Gastrocnemius medialis (tissue), 4 donors: ENCODE data around the gene RAB12. TPM values are rescaled to one million over a fixed set of nuclear protein-coding genes. Genes with fewer than 3 reads are reported as not detected.

Experiments used
- ATAC-seq, 2 donors: fragments of 150-250 bp; one replicate each; pipeline ENCODE4 v1.9.1; 2016
- DNase-seq, 2 donors: peaks; one replicate each; pipeline ENCODE4 v3.0.0-alpha.2; 2019
- H3K27ac ChIP-seq, 4 donors: fragments of 200-600 bp; sonication (generic); 1 replicate in 1 of 4; 2 replicates in 3 of 4; pipeline ENCODE4 v1.5.1; 2016 to 2018; ENCODE audit warnings: mild to moderate bottlenecking in 2 of 4, moderate library complexity in 1 of 4
- H3K27me3 ChIP-seq, 3 donors: fragments of 200-600 bp; sonication (generic) in 2 of 3; 1 replicate in 1 of 3; 2 replicates in 2 of 3; pipeline versions ENCODE4 v1.5.1 to v1.6.0; 2016 to 2019; ENCODE audit warnings: mild to moderate bottlenecking in 1 of 3, moderate library complexity in 1 of 3
- H3K36me3 ChIP-seq, 2 donors: fragments of 200-600 bp; sonication (generic) in 1 of 2; one replicate each; pipeline ENCODE4 v1.5.1; 2017 to 2018
- H3K4me1 ChIP-seq, 2 donors: fragments of 200-600 bp; sonication (generic) in 1 of 2; one replicate each; pipeline ENCODE4 v1.5.1; 2016 to 2017; ENCODE audit warnings: mild to moderate bottlenecking in 2 of 2
- H3K4me3 ChIP-seq, 4 donors: fragments of 200-600 bp; sonication (generic) in 3 of 4; 1 replicate in 1 of 4; 2 replicates in 3 of 4; pipeline ENCODE4 v1.5.1; 2016 to 2019; ENCODE audit warnings: mild to moderate bottlenecking in 2 of 4
- H3K9me3 ChIP-seq, 3 donors: fragments of 200-600 bp; sonication (generic) in 2 of 3; 1 replicate in 1 of 3; 2 replicates in 2 of 3; pipeline ENCODE4 v1.5.1; 2016 to 2019
- POLR2A ChIP-seq, 2 donors: fragments of 450-650 bp; IDR thresholded peaks; one replicate each; pipeline ENCODE4 v1.6.1; 2017; ENCODE audit warnings: antibody characterized with exemption in 2 of 2, mild to moderate bottlenecking in 2 of 2, moderate library complexity in 2 of 2
- in situ Hi-C, 4 donors: fragments of 200-750 bp; cut with MboI; loops; one replicate each; pipeline versions ENCODE4 v1.15.0 to v1.8.0; 2017; ENCODE audit warnings: low sequenced_read_pairs in 4 of 4
- intact Hi-C: fragments of 100-400 bp; cut with DNase I; formaldehyde crosslinking; loops from one replicate; pipeline ENCODE4 v1.15.1; 2023; ENCODE audit warnings: low total_unique reads
- total RNA-seq, 4 donors: library from RNA; depleted of rRNA; stranded (reverse); fragments of >200 nt; gene quantifications; one replicate each; pipeline versions ENCODE4 v1.1.0 to v1.2.3, GENCODE V29; 2016
- TF ChIP-seq, protein P1 (sequence below), 5 experiments: fragments of 450-650 bp in 3 of 5; fragments of 200-600 bp in 2 of 5; sonication (generic) in 2 of 5; IDR thresholded peaks in 4 of 5; conservative IDR thresholded peaks in 1 of 5; 1 replicate in 4 of 5; 2 replicates in 1 of 5; pipeline ENCODE4 v1.5.1; 2016 to 2019; ENCODE audit warnings: antibody characterized with exemption in 5 of 5, mild to moderate bottlenecking in 3 of 5, moderate library complexity in 3 of 5

RAB12 gene
- total RNA-seq, 4 donors from 2014 or later, result 152 to 243 (median 213) TPM

DNA sequence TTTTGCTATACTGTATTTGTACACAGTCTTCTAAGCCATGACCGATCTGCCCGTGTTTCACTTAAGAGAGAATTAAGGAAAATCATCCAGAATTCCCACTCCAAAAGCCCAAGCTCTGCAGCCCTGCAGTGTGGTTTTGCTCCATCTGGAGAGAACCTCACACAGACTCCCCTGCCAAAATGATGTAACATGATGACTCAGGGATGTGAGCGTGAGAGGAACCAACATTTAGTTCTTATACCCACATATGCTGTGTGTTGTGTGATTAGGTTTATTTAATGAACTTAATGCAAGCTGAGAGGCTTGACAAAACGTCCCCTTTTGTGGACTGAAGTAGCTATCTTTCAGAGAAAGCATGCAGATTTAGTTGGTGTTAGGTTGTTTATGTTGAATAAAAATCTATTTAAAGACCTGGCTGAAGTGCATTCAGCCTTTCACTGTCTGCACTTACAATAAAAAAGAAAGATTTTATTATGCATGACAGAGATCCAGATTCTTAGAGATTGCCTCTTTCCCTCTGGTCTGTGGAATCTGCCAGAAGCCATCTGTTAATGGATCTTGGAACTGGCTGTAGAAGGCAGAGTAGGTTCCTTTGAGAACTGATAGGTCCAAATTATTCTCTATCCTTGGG, 6.3 kb downstream of the RAB12 start:
- Histone ChIP-seq H3K27me3 (no peaks in the 10 kb centered on the region), H3K27ac (peak overlapping the region; percentile 90 to 97 (median 94)), H3K9me3 (no peaks in the 10 kb centered on the region), H3K36me3 (peaks cover 0 to 7% of the 10 kb centered on the region in 2 donors), H3K4me1 (peaks cover 90 to 98% of the 10 kb centered on the region in 2 donors), H3K4me3 (peak overlapping the region; percentile 9 to 38 (median 28))
- no peak for TF ChIP-seq POLR2A (IDR thresholded peaks at IDR 0.05)
- TF ChIP-seq, protein P1, sequence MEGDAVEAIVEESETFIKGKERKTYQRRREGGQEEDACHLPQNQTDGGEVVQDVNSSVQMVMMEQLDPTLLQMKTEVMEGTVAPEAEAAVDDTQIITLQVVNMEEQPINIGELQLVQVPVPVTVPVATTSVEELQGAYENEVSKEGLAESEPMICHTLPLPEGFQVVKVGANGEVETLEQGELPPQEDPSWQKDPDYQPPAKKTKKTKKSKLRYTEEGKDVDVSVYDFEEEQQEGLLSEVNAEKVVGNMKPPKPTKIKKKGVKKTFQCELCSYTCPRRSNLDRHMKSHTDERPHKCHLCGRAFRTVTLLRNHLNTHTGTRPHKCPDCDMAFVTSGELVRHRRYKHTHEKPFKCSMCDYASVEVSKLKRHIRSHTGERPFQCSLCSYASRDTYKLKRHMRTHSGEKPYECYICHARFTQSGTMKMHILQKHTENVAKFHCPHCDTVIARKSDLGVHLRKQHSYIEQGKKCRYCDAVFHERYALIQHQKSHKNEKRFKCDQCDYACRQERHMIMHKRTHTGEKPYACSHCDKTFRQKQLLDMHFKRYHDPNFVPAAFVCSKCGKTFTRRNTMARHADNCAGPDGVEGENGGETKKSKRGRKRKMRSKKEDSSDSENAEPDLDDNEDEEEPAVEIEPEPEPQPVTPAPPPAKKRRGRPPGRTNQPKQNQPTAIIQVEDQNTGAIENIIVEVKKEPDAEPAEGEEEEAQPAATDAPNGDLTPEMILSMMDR (IDR thresholded peaks at IDR 0.05 in 4 of 5, conservative IDR thresholded peaks at IDR 0.05 in 1 of 5), result no peak
- intact Hi-C loops (loop anchor here (10.0 kb wide), 1 partner anchor 1871 kb away; no protein-coding TSS in a partner anchor), in situ Hi-C loops (loop anchor here in 1 of 4 donors (25.0 kb wide), 1 partner anchor 1378 kb away; the partner anchor contains the start of gene LRRC30)
- peak; percentile 51 to 68 for DNase-seq
- ATAC-seq, result peak; percentile 80 to 87

DNA sequence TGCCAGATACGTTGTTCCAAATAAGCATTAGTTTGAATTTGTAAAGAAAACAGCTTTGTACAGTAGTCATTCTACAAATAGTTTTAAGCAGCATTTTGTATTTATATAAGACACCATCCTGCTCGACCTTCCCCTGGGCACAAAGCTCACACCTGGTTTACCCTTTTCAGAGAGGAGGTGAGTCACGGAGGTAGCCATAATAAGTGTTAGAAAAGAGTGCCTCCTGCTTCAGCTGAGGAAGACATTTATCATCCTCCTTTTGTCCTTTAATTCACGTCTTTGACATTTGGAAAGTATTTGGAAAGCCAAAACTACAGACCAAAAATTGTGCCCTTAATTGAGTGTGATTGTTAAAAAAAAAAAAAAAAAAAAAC, 6.8 kb downstream of the RAB12 start:
- Histone ChIP-seq H3K9me3 (no peaks in the 10 kb centered on the region), H3K27me3 (no peaks in the 10 kb centered on the region), H3K4me3 (peak overlapping the region in 3 of 4 donors; percentile 26 to 38 (median 29)), H3K27ac (peak overlapping the region; percentile 90 to 97 (median 94)), H3K36me3 (peaks cover 0 to 7% of the 10 kb centered on the region in 2 donors), H3K4me1 (peaks cover 91 to 99% of the 10 kb centered on the region in 2 donors)
- intact Hi-C loops (loop anchor here (10.0 kb wide), 1 partner anchor 1871 kb away; no protein-coding TSS in a partner anchor), in situ Hi-C loops (loop anchor here in 1 of 4 donors (25.0 kb wide), 1 partner anchor 1379 kb away; the partner anchor contains the start of gene LRRC30)
- ATAC-seq (peak; percentile 44 to 55), DNase-seq (no peak)
- no peak for TF ChIP-seq POLR2A (IDR thresholded peaks at IDR 0.05)
- TF ChIP-seq, protein P1 (IDR thresholded peaks at IDR 0.05 in 4 of 5, conservative IDR thresholded peaks at IDR 0.05 in 1 of 5), result no peak

DNA sequence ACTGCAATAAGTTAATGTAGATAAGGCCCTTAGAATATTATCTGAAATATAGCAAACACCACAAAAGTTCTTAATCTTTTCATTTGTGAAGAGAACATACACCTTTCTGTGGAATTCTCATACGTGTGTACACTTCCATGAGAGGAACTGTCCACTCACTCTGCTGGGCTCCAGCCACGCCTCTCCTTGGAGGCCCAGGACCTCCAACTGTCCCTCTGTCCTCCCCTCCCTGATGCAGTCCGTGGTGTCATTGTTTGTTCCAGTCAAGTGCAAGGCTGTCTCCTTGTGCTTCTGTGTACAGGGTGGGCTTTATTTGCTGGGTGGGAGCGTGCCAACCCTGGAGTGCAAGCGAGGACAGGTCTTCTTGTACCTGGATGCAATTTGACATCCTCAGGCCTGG, 8.7 kb downstream of the RAB12 start:
- intact Hi-C loops, result loop anchor here (10.0 kb wide), 1 partner anchor 1873 kb away; no protein-coding TSS in a partner anchor
- peak overlapping the region; percentile 32 to 97 (median 91) for H3K27ac ChIP-seq
- DNase-seq, result no peak
- no peak for ATAC-seq
- TF ChIP-seq, protein P1 (IDR thresholded peaks at IDR 0.05 in 4 of 5, conservative IDR thresholded peaks at IDR 0.05 in 1 of 5), result no peak
- no peak for TF ChIP-seq POLR2A (IDR thresholded peaks at IDR 0.05)
- H3K9me3 ChIP-seq, result no peaks in the 10 kb centered on the region
- H3K4me1 ChIP-seq, result peaks cover 90 to 98% of the 10 kb centered on the region in 2 donors
- in situ Hi-C loops, result loop anchor here in 1 of 4 donors (25.0 kb wide), 1 partner anchor 1381 kb away; the partner anchor contains the start of gene LRRC30
- no peaks in the 10 kb centered on the region for H3K36me3 ChIP-seq
- no peak overlapping the region for H3K4me3 ChIP-seq
- H3K27me3 ChIP-seq, result no peaks in the 10 kb centered on the region

DNA sequence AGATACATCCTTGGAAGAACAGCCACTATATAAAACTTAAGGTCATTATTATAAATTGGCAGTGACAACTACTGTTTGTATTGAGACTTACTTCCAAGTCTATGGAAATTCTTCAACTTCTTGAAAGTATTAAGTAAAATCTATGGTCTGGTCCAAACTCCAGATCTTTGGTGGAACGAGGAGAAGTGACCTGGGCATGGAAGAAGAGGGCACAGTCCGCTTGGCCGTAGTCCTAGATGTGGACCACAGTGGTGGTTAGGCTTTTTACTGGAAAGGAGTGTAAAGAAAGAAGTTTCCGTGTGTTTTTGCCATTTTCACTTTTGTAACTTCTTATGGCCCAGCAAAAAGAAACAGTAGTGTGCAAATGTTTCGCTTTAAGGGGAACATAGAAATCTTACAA, 9.8 kb downstream of the RAB12 start:
- DNase-seq, result no peak
- in situ Hi-C loops (loop anchor here in 1 of 4 donors (25.0 kb wide), 1 partner anchor 1382 kb away; the partner anchor contains the start of gene LRRC30), intact Hi-C loops (loop anchor here (10.0 kb wide), 1 partner anchor 1874 kb away; no protein-coding TSS in a partner anchor)
- H3K9me3 ChIP-seq, result no peaks in the 10 kb centered on the region
- H3K27ac ChIP-seq, result peak overlapping the region; percentile 36 to 92 (median 90)
- TF ChIP-seq, protein P1 (IDR thresholded peaks at IDR 0.05 in 4 of 5, conservative IDR thresholded peaks at IDR 0.05 in 1 of 5), result no peak
- no peak overlapping the region for H3K4me3 ChIP-seq
- ATAC-seq, result no peak
- no peaks in the 10 kb centered on the region for H3K36me3 ChIP-seq
- H3K27me3 ChIP-seq, result no peaks in the 10 kb centered on the region
- H3K4me1 ChIP-seq, result peaks cover 90 to 96% of the 10 kb centered on the region in 2 donors
